Testis (tissue), 2 donors: ENCODE results near the gene C19orf47.

Experiments
- POLR2A ChIP-seq: fragments of 450-650 bp; IDR thresholded peaks from one replicate; pipeline ENCODE4 v1.6.1; 2017; ENCODE audit warnings: antibody characterized with exemption, mild to moderate bottlenecking, moderate library complexity
- TF ChIP-seq, protein P1 (sequence below), 3 experiments: fragments of 450-650 bp in 2 of 3; fragments of 200-600 bp in 1 of 3; sonication (generic) in 1 of 3; IDR thresholded peaks; one replicate each; pipeline ENCODE4 v1.5.1; 2016 to 2019; ENCODE audit warnings: antibody characterized with exemption in 3 of 3, mild to moderate bottlenecking in 2 of 3, moderate library complexity in 1 of 3

DNA sequence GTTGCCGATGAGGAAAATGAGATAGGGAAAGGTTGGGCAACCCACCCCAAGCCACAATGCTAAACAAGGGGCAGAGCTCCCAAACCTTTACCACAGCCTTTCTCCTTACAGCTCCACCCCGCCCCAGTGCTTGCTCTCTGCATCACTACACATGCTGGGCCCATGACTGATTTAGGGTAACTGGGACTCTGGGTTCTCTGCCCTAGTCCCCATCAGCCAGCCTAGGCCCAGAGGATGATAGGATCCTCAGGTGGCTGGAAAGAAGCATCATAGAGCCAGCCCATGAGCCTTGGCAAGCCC, 11.6 kb downstream of the C19orf47 start:
- no peak for TF ChIP-seq POLR2A
- TF ChIP-seq, protein P1, sequence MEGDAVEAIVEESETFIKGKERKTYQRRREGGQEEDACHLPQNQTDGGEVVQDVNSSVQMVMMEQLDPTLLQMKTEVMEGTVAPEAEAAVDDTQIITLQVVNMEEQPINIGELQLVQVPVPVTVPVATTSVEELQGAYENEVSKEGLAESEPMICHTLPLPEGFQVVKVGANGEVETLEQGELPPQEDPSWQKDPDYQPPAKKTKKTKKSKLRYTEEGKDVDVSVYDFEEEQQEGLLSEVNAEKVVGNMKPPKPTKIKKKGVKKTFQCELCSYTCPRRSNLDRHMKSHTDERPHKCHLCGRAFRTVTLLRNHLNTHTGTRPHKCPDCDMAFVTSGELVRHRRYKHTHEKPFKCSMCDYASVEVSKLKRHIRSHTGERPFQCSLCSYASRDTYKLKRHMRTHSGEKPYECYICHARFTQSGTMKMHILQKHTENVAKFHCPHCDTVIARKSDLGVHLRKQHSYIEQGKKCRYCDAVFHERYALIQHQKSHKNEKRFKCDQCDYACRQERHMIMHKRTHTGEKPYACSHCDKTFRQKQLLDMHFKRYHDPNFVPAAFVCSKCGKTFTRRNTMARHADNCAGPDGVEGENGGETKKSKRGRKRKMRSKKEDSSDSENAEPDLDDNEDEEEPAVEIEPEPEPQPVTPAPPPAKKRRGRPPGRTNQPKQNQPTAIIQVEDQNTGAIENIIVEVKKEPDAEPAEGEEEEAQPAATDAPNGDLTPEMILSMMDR (IDR thresholded peaks at IDR 0.05): no peak
